KOPT-K1 (cell line): Measurements from ENCODE around the gene MS4A1.
"Not testable (repeated sequence)": the region's sequence is repeated elsewhere in the genome, so short reads cannot be mapped to it uniquely, and the experiment has no call there.

Experiments used
- H3K27ac ChIP-seq: fragments of 200-600 bp; sonication (generic); 2 replicates; pipeline ENCODE4 v1.5.1; 2016; ENCODE audit warnings: antibody characterized with exemption, mild to moderate bottlenecking, low read depth, low read length; ENCODE audit not compliant: poor library complexity, severe bottlenecking
- H3K36me3 ChIP-seq: fragments of 200-600 bp; sonication (generic); 2 replicates; pipeline ENCODE4 v1.5.1; 2017; ENCODE audit warnings: antibody characterized with exemption, mild to moderate bottlenecking, low read length, moderate library complexity; ENCODE audit not compliant: insufficient read depth
- H3K9me3 ChIP-seq: fragments of 200-600 bp; sonication (generic); 2 replicates; pipeline ENCODE4 v1.5.1; 2017; ENCODE audit warnings: antibody characterized with exemption, low read length, mild to moderate bottlenecking; ENCODE audit not compliant: insufficient read depth, poor library complexity, severe bottlenecking

The MS4A1 gene

DNA sequence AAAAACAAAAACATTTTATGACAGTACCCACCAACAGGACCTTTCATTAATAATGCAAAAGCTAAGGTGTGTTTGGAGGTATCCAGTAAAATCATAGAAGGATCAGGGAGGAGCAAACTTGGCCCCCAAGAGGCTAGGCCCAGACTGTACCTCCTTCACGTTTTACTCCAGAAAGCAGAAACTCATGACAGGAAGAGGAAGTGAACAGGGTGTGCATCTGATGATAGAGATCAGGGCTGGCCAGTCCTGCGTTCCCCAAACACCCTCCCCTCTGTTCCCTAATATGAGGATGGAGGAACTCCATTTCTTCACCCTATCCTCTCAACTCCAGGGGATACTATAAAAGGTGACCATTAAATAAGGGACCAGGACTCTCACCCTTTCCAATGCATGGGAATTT is 26.7 kb downstream of the MS4A1 start:
- Histone ChIP-seq H3K9me3 (no peaks in the 10 kb centered on the region), H3K36me3 (no peaks in the 10 kb centered on the region), H3K27ac (no peak overlapping the region)

DNA sequence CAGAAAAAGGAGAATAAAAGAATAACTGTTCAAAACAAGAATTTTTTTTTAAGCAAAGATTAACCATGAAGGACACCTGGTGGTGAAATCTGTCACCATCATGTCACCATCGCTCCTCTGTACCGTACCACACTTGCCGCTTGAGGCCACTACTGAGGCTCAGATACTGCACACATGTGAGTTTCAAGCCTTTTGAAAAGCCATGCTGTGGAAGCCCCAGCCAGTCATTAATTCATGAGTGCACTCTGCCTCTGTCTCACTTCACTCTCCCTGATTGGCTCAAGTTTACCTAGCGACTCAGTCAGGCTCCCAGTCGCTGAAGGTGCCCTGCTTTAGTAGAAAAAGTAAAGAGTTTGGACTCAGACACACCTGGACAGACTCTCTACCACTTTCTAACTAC is 30.3 kb downstream of the MS4A1 start:
- Histone ChIP-seq H3K27ac (no peak overlapping the region), H3K9me3 (no peaks in the 10 kb centered on the region), H3K36me3 (no peaks in the 10 kb centered on the region)

- Histone ChIP-seq H3K9me3 (no peaks in the 10 kb centered on the region), H3K36me3 (no peaks in the 10 kb centered on the region), H3K27ac (no peak within 1 kb of the TSS)
Measured at GRCh38 chr11:60492488-60493009, 36.9 kb downstream of the MS4A1 start, which contains the start of gene MS4A12. TSS of gene MS4A12 (plus strand) at chr11:60492778. CDS start at chr11:60497319, 4,541 bp downstream.

DNA sequence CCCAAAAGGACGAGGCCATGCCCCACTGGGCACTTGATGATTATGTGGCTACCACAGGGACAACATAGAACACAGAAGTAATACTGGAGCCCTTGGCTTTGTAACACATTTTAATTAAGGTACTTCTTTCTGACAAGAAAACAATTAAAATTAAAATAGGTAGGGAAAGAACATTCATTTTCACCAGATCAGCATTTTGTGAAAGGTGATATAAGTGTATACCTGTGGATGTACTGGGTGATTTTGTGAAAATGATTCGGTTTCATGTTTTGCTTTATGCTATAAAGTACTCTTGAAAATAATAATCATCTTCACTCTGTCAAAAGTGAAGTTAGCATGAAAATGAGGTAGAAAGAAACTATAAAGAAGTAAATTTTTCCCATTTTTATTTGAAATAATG is 37.8 kb downstream of the MS4A1 start:
- Histone ChIP-seq H3K9me3 (no peaks in the 10 kb centered on the region), H3K27ac (no peak overlapping the region), H3K36me3 (no peaks in the 10 kb centered on the region)

DNA sequence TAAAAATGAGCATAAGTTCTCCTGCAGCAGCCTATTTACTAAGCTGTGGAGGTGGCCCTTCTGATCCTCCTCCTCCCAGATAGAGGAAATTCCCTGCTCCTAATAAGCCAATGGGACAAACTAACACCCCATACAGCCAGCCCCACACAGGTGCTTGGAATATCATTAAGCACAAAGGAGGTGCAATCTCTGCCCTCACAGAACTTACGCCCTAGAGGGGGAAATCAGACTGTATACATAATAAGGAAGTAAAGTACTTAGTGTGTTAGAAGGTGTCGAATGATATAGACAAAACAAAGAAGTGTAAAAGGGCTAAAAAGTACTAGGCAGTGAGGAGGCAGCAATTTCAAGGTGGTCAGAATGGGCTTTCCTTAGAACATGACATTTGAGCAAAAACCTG is 42.8 kb downstream of the MS4A1 start:
- Histone ChIP-seq H3K36me3 (no peaks in the 10 kb centered on the region), H3K27ac (no peak overlapping the region), H3K9me3 (no peaks in the 10 kb centered on the region)

DNA sequence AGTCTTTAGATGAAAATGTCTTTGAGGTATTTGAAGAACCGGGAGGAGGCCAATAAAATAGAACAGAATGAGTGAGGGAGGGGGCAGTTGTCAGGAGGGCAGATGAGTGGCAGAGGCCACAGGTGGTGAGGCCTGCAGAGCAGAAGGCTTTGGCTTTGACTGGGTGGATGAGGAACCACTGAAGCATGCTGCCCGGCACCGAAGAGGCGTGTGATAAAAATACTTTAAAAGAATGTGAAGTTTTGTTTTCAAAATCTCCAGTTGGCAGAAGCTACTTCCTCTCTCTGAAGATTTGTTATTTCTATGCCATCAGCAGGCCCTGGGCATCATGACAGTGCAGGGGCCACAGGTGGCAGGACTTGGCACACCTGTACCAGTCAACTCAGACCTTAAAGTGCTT is 43.2 kb downstream of the MS4A1 start:
- no peak overlapping the region for H3K27ac ChIP-seq
- no peaks in the 10 kb centered on the region for H3K36me3 ChIP-seq
- H3K9me3 ChIP-seq, result no peaks in the 10 kb centered on the region

- no peaks in the 10 kb centered on the region for H3K9me3 ChIP-seq
- H3K27ac ChIP-seq, result no peak overlapping the region
- no peaks in the 10 kb centered on the region for H3K36me3 ChIP-seq
Measured at GRCh38 chr11:60500276-60500910, 44.7 kb downstream of the MS4A1 start.

GRCh38 chr11:60502221-60502775 is 46.7 kb downstream of the MS4A1 start:
- Histone ChIP-seq H3K9me3 (no peaks in the 10 kb centered on the region), H3K36me3 (no peaks in the 10 kb centered on the region), H3K27ac (no peak overlapping the region)

DNA sequence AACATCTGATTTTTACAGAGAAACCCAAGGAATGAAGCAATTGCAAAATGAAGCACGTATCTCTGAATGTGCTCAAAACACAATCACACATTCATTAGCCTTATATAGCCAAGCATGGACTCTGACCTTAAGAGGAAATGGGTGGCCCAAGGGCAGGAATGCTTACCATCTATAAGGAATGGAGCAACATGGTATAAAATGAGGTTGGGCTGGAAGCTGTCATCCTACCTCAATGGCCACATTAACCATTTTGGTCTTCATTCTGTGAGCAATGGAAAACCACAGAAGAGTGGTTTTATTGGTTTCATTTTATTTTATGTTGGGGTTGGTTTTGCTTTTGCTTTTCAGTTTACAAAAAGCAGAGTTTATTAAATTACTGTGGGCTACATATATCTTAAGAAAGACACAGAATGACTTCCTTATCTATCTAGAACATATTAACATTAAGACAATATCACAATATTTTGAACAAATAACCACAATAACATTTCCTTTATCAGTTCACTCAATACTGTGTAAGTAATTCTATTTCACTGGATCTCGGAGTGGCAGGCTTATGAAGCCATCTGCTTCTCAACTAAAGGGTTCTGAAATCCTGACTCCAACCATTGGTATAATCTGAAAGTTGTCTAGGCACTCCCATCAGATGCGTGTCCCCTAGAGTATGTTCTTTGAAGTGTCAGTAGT is 48.7 kb downstream of the MS4A1 start:
- Histone ChIP-seq H3K9me3 (peaks cover 4% of the 10 kb centered on the region), H3K27ac (no peak overlapping the region), H3K36me3 (no peaks in the 10 kb centered on the region)

DNA sequence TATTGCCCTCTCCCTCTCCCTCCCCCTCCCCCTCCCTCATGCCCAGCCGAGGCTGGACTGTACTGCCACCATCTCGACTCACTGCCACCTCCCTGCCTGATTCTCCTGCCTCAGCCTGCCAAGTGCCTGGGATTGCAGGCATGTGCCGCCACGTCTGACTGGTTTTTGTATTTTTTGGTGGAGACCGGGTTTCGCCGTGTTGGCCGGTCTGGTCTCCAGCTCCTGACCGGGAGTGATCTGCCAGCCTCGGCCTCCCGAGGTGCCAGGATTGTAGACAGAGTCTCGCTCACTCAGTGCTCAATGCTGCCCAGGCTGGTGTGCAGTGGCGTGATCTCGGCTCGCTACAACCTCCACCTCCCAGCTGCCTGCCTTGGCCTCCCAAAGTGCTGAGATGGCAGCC is 54.0 kb downstream of the MS4A1 start:
- not testable (repeated sequence) for H3K27ac ChIP-seq, H3K9me3 ChIP-seq, H3K36me3 ChIP-seq

GRCh38 chr11:60510209-60510608 is 54.6 kb downstream of the MS4A1 start:
- not testable (repeated sequence) for H3K9me3 ChIP-seq, H3K36me3 ChIP-seq, H3K27ac ChIP-seq

DNA sequence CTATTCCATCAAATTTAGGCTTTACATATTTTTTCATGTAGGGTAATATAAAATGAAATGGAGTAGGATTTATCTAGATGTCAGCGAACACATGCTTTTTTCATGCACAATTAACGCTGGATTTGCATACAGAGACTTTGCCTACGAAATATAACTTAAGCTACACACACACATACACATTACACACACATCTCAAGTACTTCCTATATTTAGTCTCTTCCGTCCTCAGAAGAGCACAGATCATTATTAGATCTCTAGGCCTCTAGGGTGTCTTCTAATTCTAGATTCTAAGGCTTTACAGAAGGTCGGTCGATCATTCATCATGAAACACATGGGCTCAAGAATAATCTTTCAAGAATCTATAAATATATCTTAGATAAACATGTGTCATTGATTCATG is 55.7 kb downstream of the MS4A1 start:
- Histone ChIP-seq H3K36me3 (no peaks in the 10 kb centered on the region), H3K9me3 (peaks cover 5% of the 10 kb centered on the region), H3K27ac (no peak overlapping the region)

- H3K36me3 ChIP-seq, result no peaks in the 10 kb centered on the region
- peaks cover 5% of the 10 kb centered on the region for H3K9me3 ChIP-seq
- no peak overlapping the region for H3K27ac ChIP-seq
Measured at GRCh38 chr11:60512651-60513225, 57.1 kb downstream of the MS4A1 start.

GRCh38 chr11:60513496-60514460 is 58.1 kb downstream of the MS4A1 start:
- H3K27ac ChIP-seq, result no peak overlapping the region
- H3K9me3 ChIP-seq, result peaks cover 5% of the 10 kb centered on the region
- no peaks in the 10 kb centered on the region for H3K36me3 ChIP-seq
